ENCODE data around the gene C20orf204.

C20orf204 gene, protein sequence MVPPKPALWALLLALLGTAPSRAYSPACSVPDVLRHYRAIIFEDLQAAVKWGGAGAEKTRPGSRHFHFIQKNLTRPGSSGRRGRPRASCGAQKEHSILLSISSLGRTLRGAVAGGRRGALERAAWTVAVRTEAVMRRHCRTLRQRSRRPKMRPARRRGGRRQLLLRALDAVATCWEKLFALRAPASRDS

DNA sequence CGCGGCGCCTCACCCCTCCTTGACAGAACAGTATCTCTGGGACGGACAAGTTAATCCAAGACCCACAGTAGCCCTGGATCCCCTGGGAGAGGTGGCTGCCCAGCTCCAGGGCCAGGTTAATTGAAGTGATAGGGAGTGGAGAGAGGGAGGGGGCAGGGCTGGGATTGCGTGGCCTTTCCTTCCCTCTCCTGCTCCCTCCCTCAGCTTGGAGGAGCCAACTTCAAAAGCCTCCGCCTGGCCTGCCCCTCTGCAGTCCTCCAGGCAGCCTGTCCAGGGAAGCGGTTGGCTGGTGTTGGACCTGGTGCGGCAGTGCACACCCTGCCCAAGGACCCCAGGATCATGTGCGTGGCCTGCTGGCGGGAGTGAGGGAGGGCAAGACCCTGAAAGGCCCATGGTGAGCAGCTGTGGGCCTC, at the start of gene C20orf204:
TSS of gene C20orf204 (plus strand) at position 250 of the 413 bp plus-strand sequence. CDS start at position 392, 142 bp downstream.
- H3K9me3 ChIP-seq (ENCODE audit: low read depth, low read length): no peaks in the 10 kb centered on the region
- no peak for DNase-seq (ENCODE audit: low read depth, low spot score)
- H3K36me3 ChIP-seq (ENCODE audit: insufficient read depth, low read length): peaks cover 5% of the 10 kb centered on the region; the same call in 1 of the 2 replicates
- 0 out of 2 replicates have a peak within 1 kb of the TSS, but pooled peaks have one; percentile 42 for H3K27ac ChIP-seq
- TF ChIP-seq EZH2 (IDR thresholded peaks at IDR 0.05) (no peak), FOXP2 (optimal IDR thresholded peaks at IDR 0.05; ENCODE audit: control extremely low read depth, extremely low read length, insufficient read depth) (no peak), POLR2AphosphoS5 (IDR thresholded peaks at IDR 0.05; ENCODE audit: borderline replicate concordance, low read depth, low read length) (no peak)
- H3K9ac ChIP-seq (ENCODE audit: insufficient read length): no peak within 1 kb of the TSS
- no peak within 1 kb of the TSS for H3K4me3 ChIP-seq

DNA sequence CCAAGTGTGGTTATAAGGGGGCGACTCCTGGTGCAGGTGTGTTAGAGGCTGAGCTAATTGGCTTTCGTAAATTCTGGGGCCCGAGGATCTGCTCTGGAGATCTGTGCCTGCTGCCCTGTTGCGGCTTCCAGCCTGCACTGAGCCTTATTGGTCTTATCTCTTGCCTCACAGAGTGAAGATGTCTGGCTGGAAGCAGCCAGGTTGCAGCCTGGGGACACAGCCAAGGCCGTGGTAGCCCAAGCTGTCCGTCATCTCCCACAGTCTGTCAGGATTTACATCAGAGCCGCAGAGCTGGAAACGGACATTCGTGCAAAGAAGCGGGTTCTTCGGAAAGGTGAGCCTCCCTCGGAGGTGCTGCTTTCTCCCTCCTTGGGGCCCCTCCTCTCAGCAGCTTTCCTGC, 35.1 kb upstream of the C20orf204 start:
- Histone ChIP-seq H3K36me3 (ENCODE audit: insufficient read depth, low read length) (peaks cover 56% of the 10 kb centered on the region), H3K9ac (ENCODE audit: insufficient read length) (no peak overlapping the region), H3K27ac (no peak overlapping the region), H3K9me3 (ENCODE audit: low read depth, low read length) (no peaks in the 10 kb centered on the region), H3K4me3 (no peak overlapping the region)
- DNase-seq (ENCODE audit: low read depth, low spot score): no peak
- no peak for TF ChIP-seq EZH2 (IDR thresholded peaks at IDR 0.05)
- no peak for TF ChIP-seq FOXP2 (optimal IDR thresholded peaks at IDR 0.05; ENCODE audit: control extremely low read depth, extremely low read length, insufficient read depth)
- no peak for TF ChIP-seq POLR2AphosphoS5 (IDR thresholded peaks at IDR 0.05; ENCODE audit: borderline replicate concordance, low read depth, low read length)

DNA sequence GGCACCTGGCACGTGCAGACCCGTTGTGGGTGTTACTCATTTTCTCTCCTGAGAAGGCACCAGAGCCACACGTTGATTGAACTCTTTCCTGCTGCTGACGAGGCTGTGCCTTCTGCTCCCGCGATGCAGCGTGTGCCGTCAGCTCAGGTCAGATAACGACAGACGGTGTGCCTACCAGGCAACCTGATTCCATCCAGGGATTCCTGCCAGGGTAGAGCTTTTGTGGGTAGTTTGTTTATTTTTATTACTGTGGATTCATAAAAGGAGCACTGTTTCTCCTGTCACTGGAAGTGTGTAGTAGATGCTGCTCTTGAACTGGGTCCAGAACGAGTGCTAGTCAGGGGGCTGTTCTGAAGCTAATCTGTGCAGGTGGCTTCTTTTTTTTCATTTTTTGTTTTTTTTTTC, 34.4 kb upstream of the C20orf204 start:
- no peak for TF ChIP-seq FOXP2 (optimal IDR thresholded peaks at IDR 0.05; ENCODE audit: control extremely low read depth, extremely low read length, insufficient read depth)
- no peak for TF ChIP-seq EZH2 (IDR thresholded peaks at IDR 0.05)
- no peak for TF ChIP-seq POLR2AphosphoS5 (IDR thresholded peaks at IDR 0.05; ENCODE audit: borderline replicate concordance, low read depth, low read length)
- Histone ChIP-seq H3K4me3 (no peak overlapping the region), H3K27ac (no peak overlapping the region), H3K9me3 (ENCODE audit: low read depth, low read length) (no peaks in the 10 kb centered on the region), H3K36me3 (ENCODE audit: insufficient read depth, low read length) (peaks cover 53% of the 10 kb centered on the region), H3K9ac (ENCODE audit: insufficient read length) (no peak overlapping the region)
- DNase-seq (ENCODE audit: low read depth, low spot score): no peak

DNA sequence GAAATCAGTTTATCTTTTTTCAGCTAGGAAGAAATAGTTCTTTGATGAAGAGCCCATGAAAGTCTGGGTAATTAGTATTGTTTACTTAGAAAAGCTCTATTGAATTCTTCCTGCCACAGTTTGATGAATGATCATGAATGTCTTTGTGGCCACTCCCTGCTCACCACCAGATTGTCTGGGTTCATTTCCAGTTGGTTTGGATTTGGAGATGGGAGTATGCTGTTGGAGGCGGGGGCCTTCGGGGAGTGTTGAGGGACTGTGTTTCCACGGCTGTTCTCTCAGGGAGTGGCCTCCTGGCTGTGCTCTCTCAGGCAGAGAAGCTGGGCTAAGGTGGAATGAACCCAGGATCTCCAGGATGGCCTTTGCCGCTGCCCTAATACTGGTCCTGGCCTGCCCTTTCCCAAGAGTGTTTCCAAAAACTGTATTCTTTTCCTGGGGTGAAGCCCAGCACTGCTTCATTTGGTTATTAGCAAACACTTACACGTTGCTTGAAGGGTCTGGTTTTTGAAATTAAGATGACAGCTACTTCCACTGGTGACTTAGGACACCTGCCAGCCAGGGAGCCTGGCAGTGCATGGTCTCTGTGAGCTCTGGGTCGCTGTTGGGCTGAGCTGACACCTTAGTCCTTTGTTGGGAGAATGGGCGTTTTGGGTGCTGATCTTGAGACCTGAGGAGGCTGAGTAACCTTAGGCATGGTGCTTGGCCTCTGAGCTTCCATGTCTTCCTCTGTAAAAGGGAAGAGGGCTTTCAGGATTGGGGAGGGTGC, 31.8 kb upstream of the C20orf204 start:
- no peaks in the 10 kb centered on the region for H3K9me3 ChIP-seq (ENCODE audit: low read depth, low read length)
- H3K27ac ChIP-seq: no peak overlapping the region
- no peak for DNase-seq (ENCODE audit: low read depth, low spot score)
- H3K36me3 ChIP-seq (ENCODE audit: insufficient read depth, low read length): peaks cover 55% of the 10 kb centered on the region
- H3K9ac ChIP-seq (ENCODE audit: insufficient read length): no peak overlapping the region
- H3K4me3 ChIP-seq: no peak overlapping the region
- TF ChIP-seq EZH2 (IDR thresholded peaks at IDR 0.05): no peak
- TF ChIP-seq POLR2AphosphoS5 (IDR thresholded peaks at IDR 0.05; ENCODE audit: borderline replicate concordance, low read depth, low read length): no peak
- TF ChIP-seq FOXP2 (optimal IDR thresholded peaks at IDR 0.05; ENCODE audit: control extremely low read depth, extremely low read length, insufficient read depth): no peak

DNA sequence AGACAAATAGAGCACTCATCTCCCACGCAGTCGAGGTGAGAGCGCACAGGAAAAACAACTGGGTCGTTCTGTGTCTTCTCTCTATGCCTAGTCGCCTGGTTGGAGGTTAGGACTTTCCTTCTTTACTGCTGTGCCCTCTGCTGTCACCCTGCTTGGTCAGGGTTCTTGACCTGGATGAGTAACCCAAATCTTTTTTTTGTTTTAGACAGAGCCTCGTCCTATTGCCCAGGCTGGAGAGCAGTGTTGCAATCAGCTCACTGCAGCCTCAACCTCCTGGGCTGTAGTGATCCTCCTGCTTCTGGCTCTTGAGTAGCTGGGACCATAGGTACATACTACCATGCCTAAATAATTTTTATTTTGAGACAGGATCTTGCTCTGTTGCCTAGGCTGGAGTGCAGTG, 30.6 kb upstream of the C20orf204 start:
- Histone ChIP-seq H3K4me3 (no peak overlapping the region), H3K27ac (no peak overlapping the region), H3K9me3 (ENCODE audit: low read depth, low read length) (no peaks in the 10 kb centered on the region), H3K9ac (ENCODE audit: insufficient read length) (no peak overlapping the region), H3K36me3 (ENCODE audit: insufficient read depth, low read length) (peaks cover 55% of the 10 kb centered on the region)
- no peak for DNase-seq (ENCODE audit: low read depth, low spot score)
- TF ChIP-seq POLR2AphosphoS5 (IDR thresholded peaks at IDR 0.05; ENCODE audit: borderline replicate concordance, low read depth, low read length) (no peak), EZH2 (IDR thresholded peaks at IDR 0.05) (no peak), FOXP2 (optimal IDR thresholded peaks at IDR 0.05; ENCODE audit: control extremely low read depth, extremely low read length, insufficient read depth) (no peak)

DNA sequence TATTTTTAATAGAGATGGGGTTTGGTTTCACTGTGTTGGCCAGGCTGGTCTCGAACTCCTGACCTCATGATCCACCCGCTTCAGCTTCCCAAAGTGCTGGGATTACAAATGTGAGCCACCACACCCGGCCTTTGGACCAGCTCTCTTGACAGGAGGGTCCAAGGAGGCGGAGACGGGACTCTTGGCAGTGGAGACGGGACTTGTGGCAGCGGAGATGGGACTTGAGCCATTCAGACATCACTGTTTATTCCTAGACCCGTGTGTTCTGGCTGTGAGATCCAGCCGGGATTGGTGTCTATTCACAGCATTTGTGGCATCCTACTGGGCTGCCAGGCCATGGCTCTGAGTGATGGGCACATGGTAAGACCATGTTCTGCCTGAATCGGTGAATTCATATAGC, 29.5 kb upstream of the C20orf204 start:
- no peak for DNase-seq (ENCODE audit: low read depth, low spot score)
- Histone ChIP-seq H3K9ac (ENCODE audit: insufficient read length) (no peak overlapping the region), H3K9me3 (ENCODE audit: low read depth, low read length) (no peaks in the 10 kb centered on the region), H3K4me3 (no peak overlapping the region), H3K27ac (no peak overlapping the region), H3K36me3 (ENCODE audit: insufficient read depth, low read length) (peaks cover 57% of the 10 kb centered on the region)
- TF ChIP-seq POLR2AphosphoS5 (IDR thresholded peaks at IDR 0.05; ENCODE audit: borderline replicate concordance, low read depth, low read length) (no peak), FOXP2 (optimal IDR thresholded peaks at IDR 0.05; ENCODE audit: control extremely low read depth, extremely low read length, insufficient read depth) (no peak), EZH2 (IDR thresholded peaks at IDR 0.05) (no peak)

DNA sequence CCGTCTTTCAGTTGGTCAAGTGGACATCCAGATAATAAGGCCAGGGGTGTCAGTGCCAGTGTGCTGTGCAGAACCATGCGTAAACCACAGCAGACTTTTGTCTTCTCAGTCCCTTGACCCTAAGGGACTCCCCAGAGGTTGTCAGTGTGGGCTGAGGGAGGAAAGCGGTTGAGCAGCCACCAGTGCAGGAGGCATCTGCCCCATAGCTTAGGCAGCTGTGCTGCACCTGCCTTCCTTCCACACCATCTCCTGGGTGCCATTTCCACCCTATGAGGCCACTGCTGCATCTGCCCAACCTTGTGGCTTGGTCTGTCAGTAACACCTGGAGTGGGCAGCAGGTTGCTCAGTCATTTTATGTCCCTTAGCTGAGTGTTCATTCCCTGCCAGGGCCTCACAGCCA, 29.1 kb upstream of the C20orf204 start:
- Histone ChIP-seq H3K36me3 (ENCODE audit: insufficient read depth, low read length) (peaks cover 55% of the 10 kb centered on the region), H3K9me3 (ENCODE audit: low read depth, low read length) (no peaks in the 10 kb centered on the region), H3K9ac (ENCODE audit: insufficient read length) (no peak overlapping the region), H3K27ac (no peak overlapping the region), H3K4me3 (no peak overlapping the region)
- DNase-seq (ENCODE audit: low read depth, low spot score): no peak
- TF ChIP-seq FOXP2 (optimal IDR thresholded peaks at IDR 0.05; ENCODE audit: control extremely low read depth, extremely low read length, insufficient read depth) (no peak), EZH2 (IDR thresholded peaks at IDR 0.05) (no peak), POLR2AphosphoS5 (IDR thresholded peaks at IDR 0.05; ENCODE audit: borderline replicate concordance, low read depth, low read length) (no peak)

DNA sequence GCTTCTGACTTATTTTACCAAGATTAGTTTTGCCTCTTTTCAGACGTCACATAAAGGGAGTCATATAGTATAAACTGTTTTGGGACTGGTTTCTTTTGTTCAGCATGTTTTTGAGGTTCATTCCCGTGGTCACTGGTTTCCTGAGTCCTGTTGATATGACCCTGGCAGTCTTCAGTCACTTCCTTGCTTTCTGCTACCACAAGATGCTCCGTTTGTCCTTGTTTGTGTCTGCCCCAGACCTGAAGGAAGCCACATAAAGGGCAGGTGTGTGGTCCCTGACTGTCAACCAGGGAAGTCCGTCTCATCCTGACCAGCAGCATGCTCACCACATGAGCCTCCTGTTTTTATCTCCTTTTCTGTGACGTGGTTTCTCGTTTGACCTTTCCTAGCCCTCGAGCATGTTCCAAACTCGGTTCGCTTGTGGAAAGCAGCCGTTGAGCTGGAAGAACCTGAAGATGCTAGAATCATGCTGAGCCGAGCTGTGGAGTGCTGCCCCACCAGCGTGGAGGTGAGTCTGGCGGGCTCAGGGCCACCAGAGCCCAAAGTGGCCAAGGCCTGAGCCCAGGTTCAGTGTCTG, 26.1 kb upstream of the C20orf204 start:
- TF ChIP-seq FOXP2 (optimal IDR thresholded peaks at IDR 0.05; ENCODE audit: control extremely low read depth, extremely low read length, insufficient read depth) (no peak), POLR2AphosphoS5 (IDR thresholded peaks at IDR 0.05; ENCODE audit: borderline replicate concordance, low read depth, low read length) (no peak), EZH2 (IDR thresholded peaks at IDR 0.05) (no peak)
- H3K27ac ChIP-seq: peak overlapping the region; percentile 62; the same call in 1 of the 2 replicates
- no peak for DNase-seq (ENCODE audit: low read depth, low spot score)
- H3K4me3 ChIP-seq: no peak overlapping the region
- H3K9me3 ChIP-seq (ENCODE audit: low read depth, low read length): no peaks in the 10 kb centered on the region
- no peak overlapping the region for H3K9ac ChIP-seq (ENCODE audit: insufficient read length)
- H3K36me3 ChIP-seq (ENCODE audit: insufficient read depth, low read length): peaks cover 61% of the 10 kb centered on the region
